Panc1 (cell line): ENCODE data around the gene MTURN.

Experiments used
- CTCF ChIP-seq: fragments of 450-650 bp; IDR thresholded peaks from 2 replicates; pipeline ENCODE4 v1.5.1; 2017; ENCODE audit warnings: mild to moderate bottlenecking
- POLR2AphosphoS5 ChIP-seq: IDR thresholded peaks from 2 replicates; pipeline ENCODE4 v1.6.1; 2012; ENCODE audit warnings: mild to moderate bottlenecking, low read depth, low read length, moderate library complexity
- REST ChIP-seq, 2 experiments: IDR thresholded peaks; 2 replicates each; pipeline ENCODE4 v1.6.1; 2011 to 2012; ENCODE audit warnings: low read depth in 2 of 2, control low read depth in 1 of 2, low read length in 1 of 2, mild to moderate bottlenecking in 1 of 2, moderate library complexity in 1 of 2; ENCODE audit not compliant: insufficient read depth in 1 of 2
- SIN3A ChIP-seq: IDR thresholded peaks from 2 replicates; pipeline ENCODE4 v1.6.1; 2012; ENCODE audit warnings: low read depth, mild to moderate bottlenecking, low read length, moderate library complexity, borderline replicate concordance; ENCODE audit not compliant: insufficient read depth
- TCF7L2 ChIP-seq: IDR thresholded peaks from 2 replicates; pipeline ENCODE4 v1.6.1; 2011; ENCODE audit warnings: mild to moderate bottlenecking, low read depth, low read length, inconsistent platforms

GRCh38 chr7:30090111-30090510 lies 44.7 kb upstream of the MTURN start:
- TF ChIP-seq CTCF (no peak), TCF7L2 (no peak), SIN3A (no peak), POLR2AphosphoS5 (no peak), REST (IDR thresholded peaks at IDR 0.05; ENCODE audit: insufficient read depth in 1 of 2, low read depth in 2 of 2, low read length in 1 of 2) (no peak)
